A673 (cell line): ENCODE data around the gene PPP3CB.

Experiments
- EZH2 ChIP-seq: fragments of 200-600 bp; sonication (generic); IDR thresholded peaks from 2 replicates; pipeline ENCODE4 v1.6.1; 2017; ENCODE audit warnings: borderline replicate concordance, low read depth, mild to moderate bottlenecking, mixed read lengths, antibody characterized with exemption, low read length; ENCODE audit not compliant: poor library complexity, severe bottlenecking
- TF ChIP-seq, protein P1 (sequence below): fragments of 300-800, 200-600 bp; sonication (generic); conservative IDR thresholded peaks from 2 replicates; pipeline ENCODE4 v1.5.1; 2017; ENCODE audit warnings: low read depth, mild to moderate bottlenecking, antibody characterized with exemption, low read length, moderate library complexity, mixed read lengths

DNA sequence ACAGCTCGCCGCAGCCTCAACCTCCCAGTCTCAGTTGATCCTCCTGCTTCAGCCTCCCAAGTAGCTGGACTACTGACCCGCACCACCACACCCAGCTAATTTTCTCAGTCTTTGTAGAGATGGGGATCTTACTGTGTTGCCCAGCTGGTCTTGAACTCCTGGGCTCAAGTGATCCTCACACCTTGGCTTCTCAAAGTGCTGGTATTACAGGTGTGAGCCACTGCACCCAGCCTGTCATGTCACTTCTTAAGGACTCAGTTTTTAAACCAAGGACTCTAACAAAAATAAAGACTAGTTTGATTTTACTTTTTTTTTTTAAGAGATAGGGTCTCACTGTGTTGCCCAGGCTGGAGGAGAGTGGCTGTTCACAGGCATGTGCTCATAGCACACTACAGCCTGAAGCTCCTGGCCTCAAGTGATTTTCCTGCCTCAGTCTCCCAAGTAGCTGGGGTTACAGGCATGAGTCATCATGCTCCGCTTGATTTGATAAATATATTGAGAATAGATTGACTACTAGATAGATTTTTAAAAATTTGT lies 16.5 kb upstream of the PPP3CB start:
- TF ChIP-seq, protein P1, sequence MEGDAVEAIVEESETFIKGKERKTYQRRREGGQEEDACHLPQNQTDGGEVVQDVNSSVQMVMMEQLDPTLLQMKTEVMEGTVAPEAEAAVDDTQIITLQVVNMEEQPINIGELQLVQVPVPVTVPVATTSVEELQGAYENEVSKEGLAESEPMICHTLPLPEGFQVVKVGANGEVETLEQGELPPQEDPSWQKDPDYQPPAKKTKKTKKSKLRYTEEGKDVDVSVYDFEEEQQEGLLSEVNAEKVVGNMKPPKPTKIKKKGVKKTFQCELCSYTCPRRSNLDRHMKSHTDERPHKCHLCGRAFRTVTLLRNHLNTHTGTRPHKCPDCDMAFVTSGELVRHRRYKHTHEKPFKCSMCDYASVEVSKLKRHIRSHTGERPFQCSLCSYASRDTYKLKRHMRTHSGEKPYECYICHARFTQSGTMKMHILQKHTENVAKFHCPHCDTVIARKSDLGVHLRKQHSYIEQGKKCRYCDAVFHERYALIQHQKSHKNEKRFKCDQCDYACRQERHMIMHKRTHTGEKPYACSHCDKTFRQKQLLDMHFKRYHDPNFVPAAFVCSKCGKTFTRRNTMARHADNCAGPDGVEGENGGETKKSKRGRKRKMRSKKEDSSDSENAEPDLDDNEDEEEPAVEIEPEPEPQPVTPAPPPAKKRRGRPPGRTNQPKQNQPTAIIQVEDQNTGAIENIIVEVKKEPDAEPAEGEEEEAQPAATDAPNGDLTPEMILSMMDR: no peak
- no peak for TF ChIP-seq EZH2
